ENCODE data around the gene TUBG2.

TUBG2 gene

GRCh38 chr17:42685831-42686230 lies 26.7 kb downstream of the TUBG2 start:
- H3K27me3 ChIP-seq (ENCODE audit: control insufficient read depth, insufficient read depth, low read length), result no peaks in the 10 kb centered on the region
- H3K4me1 ChIP-seq, result peaks cover 4% of the 10 kb centered on the region
- H3K79me2 ChIP-seq, result no peaks in the 10 kb centered on the region
- H3K27ac ChIP-seq, result no peak overlapping the region
- no peak overlapping the region for H2AFZ ChIP-seq
- no peaks in the 10 kb centered on the region for H3K36me3 ChIP-seq (ENCODE audit: control insufficient read depth, insufficient read depth, low read length)
- H3K9me3 ChIP-seq (ENCODE audit: control insufficient read depth, low read length), result no peaks in the 10 kb centered on the region
- no peak overlapping the region for H3K9ac ChIP-seq
- no peak overlapping the region for H3K4me2 ChIP-seq (ENCODE audit: low read length)
- no peak overlapping the region for H3K4me3 ChIP-seq (ENCODE audit: low read depth, low read length)
- TF ChIP-seq CTCF (IDR thresholded peaks at IDR 0.05), result no peak

- Histone ChIP-seq H3K27me3 (ENCODE audit: control insufficient read depth, insufficient read depth, low read length) (no peaks in the 10 kb centered on the region), H3K9me3 (ENCODE audit: control insufficient read depth, low read length) (no peaks in the 10 kb centered on the region), H3K9ac (no peak overlapping the region), H3K79me2 (no peaks in the 10 kb centered on the region), H3K4me1 (peaks cover 4% of the 10 kb centered on the region), H3K4me2 (ENCODE audit: low read length) (no peak overlapping the region), H2AFZ (no peak overlapping the region), H3K36me3 (ENCODE audit: control insufficient read depth, insufficient read depth, low read length) (no peaks in the 10 kb centered on the region), H3K4me3 (ENCODE audit: low read depth, low read length) (no peak overlapping the region), H3K27ac (no peak overlapping the region)
- no peak for TF ChIP-seq CTCF (IDR thresholded peaks at IDR 0.05)
Observed at GRCh38 chr17:42686520-42687128, 27.5 kb downstream of the TUBG2 start.

GRCh38 chr17:42687707-42688320 lies 28.7 kb downstream of the TUBG2 start:
- no peak for TF ChIP-seq CTCF (IDR thresholded peaks at IDR 0.05)
- Histone ChIP-seq H3K4me1 (no peaks in the 10 kb centered on the region), H3K9me3 (ENCODE audit: control insufficient read depth, low read length) (no peaks in the 10 kb centered on the region), H3K27me3 (ENCODE audit: control insufficient read depth, insufficient read depth, low read length) (no peaks in the 10 kb centered on the region), H3K4me2 (ENCODE audit: low read length) (no peak overlapping the region), H3K27ac (no peak overlapping the region), H3K36me3 (ENCODE audit: control insufficient read depth, insufficient read depth, low read length) (no peaks in the 10 kb centered on the region), H3K79me2 (no peaks in the 10 kb centered on the region), H2AFZ (no peak overlapping the region), H3K4me3 (ENCODE audit: low read depth, low read length) (no peak overlapping the region), H3K9ac (no peak overlapping the region)

DNA sequence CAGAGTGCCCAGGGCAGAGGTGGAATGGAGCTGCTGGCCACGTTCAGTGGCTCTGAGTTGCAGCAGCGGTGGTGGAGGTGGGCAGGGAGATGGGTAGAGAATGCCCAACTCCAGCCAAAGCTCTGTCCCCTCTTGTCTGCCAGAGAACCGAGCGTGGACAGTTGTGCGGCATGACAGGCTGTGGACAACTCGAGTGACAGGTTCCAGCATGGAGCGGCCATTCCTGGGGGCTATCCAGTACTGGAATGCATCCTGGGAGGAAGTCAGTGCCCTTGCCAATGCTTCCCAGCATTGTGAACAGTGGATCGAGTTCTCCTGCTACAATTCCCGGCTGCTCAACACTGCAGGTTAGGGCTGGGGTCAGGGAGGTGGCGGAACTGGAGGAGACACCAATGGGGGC lies 31.5 kb downstream of the TUBG2 start:
- Histone ChIP-seq H3K27me3 (ENCODE audit: control insufficient read depth, insufficient read depth, low read length) (no peaks in the 10 kb centered on the region), H3K4me3 (ENCODE audit: low read depth, low read length) (no peak overlapping the region), H3K36me3 (ENCODE audit: control insufficient read depth, insufficient read depth, low read length) (no peaks in the 10 kb centered on the region), H3K4me2 (ENCODE audit: low read length) (no peak overlapping the region), H3K9me3 (ENCODE audit: control insufficient read depth, low read length) (no peaks in the 10 kb centered on the region), H2AFZ (no peak overlapping the region), H3K27ac (no peak overlapping the region), H3K9ac (no peak overlapping the region), H3K4me1 (no peaks in the 10 kb centered on the region), H3K79me2 (no peaks in the 10 kb centered on the region)
- TF ChIP-seq CTCF (IDR thresholded peaks at IDR 0.05), result no peak

- Histone ChIP-seq H3K27ac (no peak overlapping the region), H3K79me2 (no peaks in the 10 kb centered on the region), H3K4me3 (ENCODE audit: low read depth, low read length) (no peak overlapping the region), H3K9me3 (ENCODE audit: control insufficient read depth, low read length) (no peaks in the 10 kb centered on the region), H3K27me3 (ENCODE audit: control insufficient read depth, insufficient read depth, low read length) (no peaks in the 10 kb centered on the region), H2AFZ (no peak overlapping the region), H3K4me1 (no peaks in the 10 kb centered on the region), H3K9ac (no peak overlapping the region), H3K4me2 (ENCODE audit: low read length) (no peak overlapping the region), H3K36me3 (ENCODE audit: control insufficient read depth, insufficient read depth, low read length) (no peaks in the 10 kb centered on the region)
- no peak for TF ChIP-seq CTCF (IDR thresholded peaks at IDR 0.05)
Observed at GRCh38 chr17:42691021-42691545, 32.0 kb downstream of the TUBG2 start.

Data from parathyroid adenoma (tissue), 2 donors.